Measurements from ENCODE around the gene TRPV6. TPM values are rescaled to one million over a fixed set of nuclear protein-coding genes. Genes with fewer than 3 reads are reported as not detected.

The TRPV6 gene
- polyA plus RNA-seq, 1 donor from 2014 or later, result 0.30 TPM

DNA sequence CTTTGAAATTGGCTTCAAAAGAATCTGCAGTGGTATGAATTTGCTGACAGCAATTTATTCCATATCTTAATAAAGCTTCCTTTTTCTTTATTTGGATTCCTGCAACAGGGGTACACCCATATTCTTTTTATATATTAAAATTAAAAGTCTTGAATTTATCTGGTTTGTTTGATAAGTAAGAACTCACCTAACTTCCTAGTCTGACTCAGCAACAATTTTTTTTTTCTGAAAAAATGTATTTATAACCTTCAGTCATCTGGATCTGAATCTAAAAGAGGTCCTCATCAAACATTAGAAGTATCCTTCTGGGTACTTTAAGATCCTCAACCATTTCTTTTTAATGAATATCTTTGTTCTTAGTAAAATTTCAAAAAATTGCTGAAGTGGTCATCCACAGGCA is 26.1 kb downstream of the TRPV6 start:
- TF ChIP-seq EZH2 (IDR thresholded peaks at IDR 0.05; ENCODE audit: borderline replicate concordance, insufficient read depth, low read length, poor library complexity, severe bottlenecking) (no peak), POLR2AphosphoS5 (IDR thresholded peaks at IDR 0.05) (no peak), EP300 (conservative IDR thresholded peaks at IDR 0.05; ENCODE audit: poor library complexity, severe bottlenecking) (no peak), RAD21 (conservative IDR thresholded peaks at IDR 0.05) (no peak), SMC3 (conservative IDR thresholded peaks at IDR 0.05; ENCODE audit: poor library complexity) (no peak), TAF1 (IDR thresholded peaks at IDR 0.05; ENCODE audit: low read depth) (no peak), MXI1 (conservative IDR thresholded peaks at IDR 0.05; ENCODE audit: poor library complexity, severe bottlenecking) (no peak)
- TF ChIP-seq, protein P1, sequence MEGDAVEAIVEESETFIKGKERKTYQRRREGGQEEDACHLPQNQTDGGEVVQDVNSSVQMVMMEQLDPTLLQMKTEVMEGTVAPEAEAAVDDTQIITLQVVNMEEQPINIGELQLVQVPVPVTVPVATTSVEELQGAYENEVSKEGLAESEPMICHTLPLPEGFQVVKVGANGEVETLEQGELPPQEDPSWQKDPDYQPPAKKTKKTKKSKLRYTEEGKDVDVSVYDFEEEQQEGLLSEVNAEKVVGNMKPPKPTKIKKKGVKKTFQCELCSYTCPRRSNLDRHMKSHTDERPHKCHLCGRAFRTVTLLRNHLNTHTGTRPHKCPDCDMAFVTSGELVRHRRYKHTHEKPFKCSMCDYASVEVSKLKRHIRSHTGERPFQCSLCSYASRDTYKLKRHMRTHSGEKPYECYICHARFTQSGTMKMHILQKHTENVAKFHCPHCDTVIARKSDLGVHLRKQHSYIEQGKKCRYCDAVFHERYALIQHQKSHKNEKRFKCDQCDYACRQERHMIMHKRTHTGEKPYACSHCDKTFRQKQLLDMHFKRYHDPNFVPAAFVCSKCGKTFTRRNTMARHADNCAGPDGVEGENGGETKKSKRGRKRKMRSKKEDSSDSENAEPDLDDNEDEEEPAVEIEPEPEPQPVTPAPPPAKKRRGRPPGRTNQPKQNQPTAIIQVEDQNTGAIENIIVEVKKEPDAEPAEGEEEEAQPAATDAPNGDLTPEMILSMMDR (IDR thresholded peaks at IDR 0.05; ENCODE audit: poor library complexity, severe bottlenecking), result no peak
- TF ChIP-seq, protein P2, sequence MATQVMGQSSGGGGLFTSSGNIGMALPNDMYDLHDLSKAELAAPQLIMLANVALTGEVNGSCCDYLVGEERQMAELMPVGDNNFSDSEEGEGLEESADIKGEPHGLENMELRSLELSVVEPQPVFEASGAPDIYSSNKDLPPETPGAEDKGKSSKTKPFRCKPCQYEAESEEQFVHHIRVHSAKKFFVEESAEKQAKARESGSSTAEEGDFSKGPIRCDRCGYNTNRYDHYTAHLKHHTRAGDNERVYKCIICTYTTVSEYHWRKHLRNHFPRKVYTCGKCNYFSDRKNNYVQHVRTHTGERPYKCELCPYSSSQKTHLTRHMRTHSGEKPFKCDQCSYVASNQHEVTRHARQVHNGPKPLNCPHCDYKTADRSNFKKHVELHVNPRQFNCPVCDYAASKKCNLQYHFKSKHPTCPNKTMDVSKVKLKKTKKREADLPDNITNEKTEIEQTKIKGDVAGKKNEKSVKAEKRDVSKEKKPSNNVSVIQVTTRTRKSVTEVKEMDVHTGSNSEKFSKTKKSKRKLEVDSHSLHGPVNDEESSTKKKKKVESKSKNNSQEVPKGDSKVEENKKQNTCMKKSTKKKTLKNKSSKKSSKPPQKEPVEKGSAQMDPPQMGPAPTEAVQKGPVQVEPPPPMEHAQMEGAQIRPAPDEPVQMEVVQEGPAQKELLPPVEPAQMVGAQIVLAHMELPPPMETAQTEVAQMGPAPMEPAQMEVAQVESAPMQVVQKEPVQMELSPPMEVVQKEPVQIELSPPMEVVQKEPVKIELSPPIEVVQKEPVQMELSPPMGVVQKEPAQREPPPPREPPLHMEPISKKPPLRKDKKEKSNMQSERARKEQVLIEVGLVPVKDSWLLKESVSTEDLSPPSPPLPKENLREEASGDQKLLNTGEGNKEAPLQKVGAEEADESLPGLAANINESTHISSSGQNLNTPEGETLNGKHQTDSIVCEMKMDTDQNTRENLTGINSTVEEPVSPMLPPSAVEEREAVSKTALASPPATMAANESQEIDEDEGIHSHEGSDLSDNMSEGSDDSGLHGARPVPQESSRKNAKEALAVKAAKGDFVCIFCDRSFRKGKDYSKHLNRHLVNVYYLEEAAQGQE (IDR thresholded peaks at IDR 0.05; ENCODE audit: borderline replicate concordance), result no peak
- Histone ChIP-seq H3K27ac (ENCODE audit: low read length) (no peak overlapping the region), H3K79me2 (replicated peaks; ENCODE audit: insufficient read depth, low read length) (no peaks in the 10 kb centered on the region), H3K4me2 (ENCODE audit: low read length) (no peak overlapping the region), H3K9ac (ENCODE audit: low read length) (no peak overlapping the region), H3K36me3 (ENCODE audit: insufficient read depth, low read length) (no peaks in the 10 kb centered on the region), H3K9me2 (ENCODE audit: insufficient read depth, low read length) (no peaks in the 10 kb centered on the region), H4K20me1 (ENCODE audit: insufficient read depth) (no peaks in the 10 kb centered on the region), H2AFZ (ENCODE audit: low read depth, low read length) (no peak overlapping the region), H3K9me3 (ENCODE audit: low read length) (no peaks in the 10 kb centered on the region), H3K4me3 (ENCODE audit: low read length) (no peak overlapping the region), H3K27me3 (ENCODE audit: insufficient read depth, low read depth, low read length) (no peaks in the 10 kb centered on the region), H3F3A (ENCODE audit: insufficient read depth, low read length, poor library complexity, severe bottlenecking) (no peaks in the 10 kb centered on the region)

DNA sequence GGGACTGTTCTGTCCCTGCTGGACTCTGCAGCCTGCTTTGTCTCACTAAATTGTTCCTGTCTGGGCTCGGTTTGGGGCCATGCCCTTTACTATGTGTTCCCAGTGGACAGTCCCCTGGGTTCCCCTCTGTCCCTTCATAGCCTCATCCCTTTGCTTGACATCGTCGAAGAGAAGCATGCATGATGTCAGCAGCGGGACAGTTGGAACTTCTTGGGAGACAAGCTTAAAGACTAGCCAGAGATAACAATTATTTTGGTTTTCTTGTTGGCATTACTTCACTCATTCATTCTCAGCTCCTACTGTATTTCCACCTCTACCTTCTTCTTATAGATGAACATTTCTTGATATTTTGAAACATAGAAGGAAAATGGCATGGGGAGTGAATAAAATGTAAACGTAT is 27.9 kb downstream of the TRPV6 start:
- no peaks in the 10 kb centered on the region for H3K79me2 ChIP-seq (replicated peaks; ENCODE audit: insufficient read depth, low read length)
- H3K4me2 ChIP-seq (ENCODE audit: low read length), result no peak overlapping the region
- H4K20me1 ChIP-seq (ENCODE audit: insufficient read depth), result no peaks in the 10 kb centered on the region
- no peak overlapping the region for H3K27ac ChIP-seq (ENCODE audit: low read length)
- H3K9ac ChIP-seq (ENCODE audit: low read length), result no peak overlapping the region
- H3K9me2 ChIP-seq (ENCODE audit: insufficient read depth, low read length), result no peaks in the 10 kb centered on the region
- H3F3A ChIP-seq (ENCODE audit: insufficient read depth, low read length, poor library complexity, severe bottlenecking), result no peaks in the 10 kb centered on the region
- H3K4me3 ChIP-seq (ENCODE audit: low read length), result no peak overlapping the region
- no peaks in the 10 kb centered on the region for H3K27me3 ChIP-seq (ENCODE audit: insufficient read depth, low read depth, low read length)
- no peak overlapping the region for H2AFZ ChIP-seq (ENCODE audit: low read depth, low read length)
- TF ChIP-seq, protein P1 (IDR thresholded peaks at IDR 0.05; ENCODE audit: poor library complexity, severe bottlenecking), result no peak
- TF ChIP-seq MXI1 (conservative IDR thresholded peaks at IDR 0.05; ENCODE audit: poor library complexity, severe bottlenecking) (no peak), TAF1 (IDR thresholded peaks at IDR 0.05; ENCODE audit: low read depth) (no peak), EZH2 (IDR thresholded peaks at IDR 0.05; ENCODE audit: borderline replicate concordance, insufficient read depth, low read length, poor library complexity, severe bottlenecking) (no peak)
- TF ChIP-seq, protein P2 (IDR thresholded peaks at IDR 0.05; ENCODE audit: borderline replicate concordance), result no peak
- no peaks in the 10 kb centered on the region for H3K36me3 ChIP-seq (ENCODE audit: insufficient read depth, low read length)
- no peaks in the 10 kb centered on the region for H3K9me3 ChIP-seq (ENCODE audit: low read length)
